ENCODE measurements around the gene PGP. TPM values are rescaled to one million over a fixed set of nuclear protein-coding genes. Genes with fewer than 3 reads are reported as not detected.

The PGP gene
- total RNA-seq (2014; rRNA removed; shearing (Covaris generic)): 19.2 and 26.6 TPM in 2 replicates

GRCh38 chr16:2214719-2214968, at the start of gene PGP:
Gene PGP, minus strand, starts transcription at chr16:2214840. Its CDS starts 63 bp downstream, at chr16:2214777.

GRCh38 chr16:2251296-2252111, 36.9 kb upstream of the PGP start, which contains the start of gene ECI1:
Gene ECI1, minus strand, starts transcription at chr16:2251587. Its CDS starts 21 bp downstream, at chr16:2251566.

GRCh38 chr16:2236337-2237101, 21.9 kb upstream of the PGP start, which contains the start of gene DNASE1L2:
Gene DNASE1L2, plus strand, starts transcription at chr16:2236444. Its CDS starts 373 bp downstream, at chr16:2236817.

GRCh38 chr16:2223221-2223941, 8.7 kb upstream of the PGP start, which contains the start of gene E4F1:
Gene E4F1, plus strand, starts transcription at chr16:2223591. Its CDS starts 23 bp downstream, at chr16:2223614.

GRCh38 chr16:2210386-2211365, 4.0 kb downstream of the PGP start, which contains the start of gene BRICD5:
Gene BRICD5, minus strand, starts transcription at chr16:2210863. Its CDS starts 30 bp downstream, at chr16:2210833.

GRCh38 chr16:2205104-2205966, 9.3 kb downstream of the PGP start, which contains the start of gene MLST8:
Gene MLST8, plus strand, starts transcription at chr16:2205454. Its CDS starts 632 bp downstream, at chr16:2206086.

GRCh38 chr16:2196162-2196980, 18.3 kb downstream of the PGP start, which contains the start of gene CASKIN1:
Gene CASKIN1, minus strand, starts transcription at chr16:2196605. Its CDS starts 173 bp downstream, at chr16:2196432.

Other genes with a start within 250 kb of the PGP start
- not detected in 2 replicates for gene RNF151, start 248.0 kb downstream of the PGP start, total RNA-seq (2014; rRNA removed; shearing (Covaris generic))
- gene TBL3, start 242.8 kb downstream of the PGP start, total RNA-seq (2014; rRNA removed; shearing (Covaris generic)): 72.8 and 74.0 TPM in 2 replicates
- gene NOXO1, start 233.4 kb downstream of the PGP start, total RNA-seq (2014; rRNA removed; shearing (Covaris generic)): 0.23 TPM in 1 of 2 replicates, not detected in the other
- 46.0 and 50.1 TPM in 2 replicates for gene GFER, start 230.6 kb downstream of the PGP start, total RNA-seq (2014; rRNA removed; shearing (Covaris generic))
- 1.6 and 2.0 TPM in 2 replicates for gene SYNGR3, start 224.9 kb downstream of the PGP start, total RNA-seq (2014; rRNA removed; shearing (Covaris generic))
- 59.6 and 76.5 TPM in 2 replicates for gene ZNF598, start 205.0 kb downstream of the PGP start, total RNA-seq (2014; rRNA removed; shearing (Covaris generic))
- 1.0 and 1.5 TPM in 2 replicates for gene NPW, start 195.1 kb downstream of the PGP start, total RNA-seq (2014; rRNA removed; shearing (Covaris generic))
- gene NHERF2, start 187.9 kb downstream of the PGP start, total RNA-seq (2014; rRNA removed; shearing (Covaris generic)): 113 and 117 TPM in 2 replicates
- gene NTHL1, start 167.0 kb downstream of the PGP start, total RNA-seq (2014; rRNA removed; shearing (Covaris generic)): 58.6 and 71.2 TPM in 2 replicates
- gene TSC2, start 166.9 kb downstream of the PGP start, total RNA-seq (2014; rRNA removed; shearing (Covaris generic)): 75.3 and 90.4 TPM in 2 replicates
- gene PKD1, start 78.9 kb downstream of the PGP start, total RNA-seq (2014; rRNA removed; shearing (Covaris generic)): 90.3 and 104 TPM in 2 replicates
- gene RAB26, start 66.2 kb downstream of the PGP start, total RNA-seq (2014; rRNA removed; shearing (Covaris generic)): 9.0 and 16.0 TPM in 2 replicates
- 71.3 and 72.5 TPM in 2 replicates for gene TRAF7, start 59.1 kb downstream of the PGP start, total RNA-seq (2014; rRNA removed; shearing (Covaris generic))
- gene CASKIN1, start 18.2 kb downstream of the PGP start, total RNA-seq (2014; rRNA removed; shearing (Covaris generic)): 1.1 and 1.4 TPM in 2 replicates
- 44.6 and 65.4 TPM in 2 replicates for gene MLST8, start 9.4 kb downstream of the PGP start, total RNA-seq (2014; rRNA removed; shearing (Covaris generic))
- gene BRICD5, start 4.0 kb downstream of the PGP start, total RNA-seq (2014; rRNA removed; shearing (Covaris generic)): 1.3 and 3.0 TPM in 2 replicates
- gene E4F1, start 8.8 kb upstream of the PGP start, total RNA-seq (2014; rRNA removed; shearing (Covaris generic)): 40.0 and 47.9 TPM in 2 replicates
- 1.0 and 1.5 TPM in 2 replicates for gene DNASE1L2, start 21.6 kb upstream of the PGP start, total RNA-seq (2014; rRNA removed; shearing (Covaris generic))
- gene ECI1, start 36.7 kb upstream of the PGP start, total RNA-seq (2014; rRNA removed; shearing (Covaris generic)): 86.9 and 97.5 TPM in 2 replicates
- gene RNPS1, start 53.3 kb upstream of the PGP start, total RNA-seq (2014; rRNA removed; shearing (Covaris generic)): 254 and 259 TPM in 2 replicates
- gene ABCA3, start 125.9 kb upstream of the PGP start, total RNA-seq (2014; rRNA removed; shearing (Covaris generic)): 0.40 and 0.60 TPM in 2 replicates
- gene CCNF, start 214.6 kb upstream of the PGP start, total RNA-seq (2014; rRNA removed; shearing (Covaris generic)): 39.2 and 42.2 TPM in 2 replicates
- 33.7 and 40.7 TPM in 2 replicates for gene TEDC2, start 245.3 kb upstream of the PGP start, total RNA-seq (2014; rRNA removed; shearing (Covaris generic))

All from A375 (cell line).